OCI-LY1 (cell line): Measurements from ENCODE around the gene SLC1A2.

Experiments used
- H2AFZ ChIP-seq: fragments of 200-600 bp; sonication (generic), shearing (Covaris generic); 2 replicates; pipeline ENCODE4 v1.6.0; 2014; ENCODE audit warnings: antibody characterized with exemption, mild to moderate bottlenecking, low read length
- H3F3A ChIP-seq: fragments of 200-600 bp; sonication (generic), shearing (Covaris generic); 2 replicates; pipeline ENCODE4 v1.6.0; 2014; ENCODE audit warnings: mild to moderate bottlenecking, antibody characterized with exemption, low read length, moderate library complexity; ENCODE audit not compliant: insufficient read depth
- H3K27ac ChIP-seq: fragments of 200-600 bp; sonication (generic); 2 replicates; pipeline ENCODE4 v1.5.1; 2014; ENCODE audit warnings: low read length, mixed run types, mild to moderate bottlenecking, low read depth; ENCODE audit not compliant: poor library complexity, severe bottlenecking
- H3K27me3 ChIP-seq: fragments of 200-600 bp; sonication (generic); 2 replicates; pipeline ENCODE4 v1.6.0; 2014; ENCODE audit warnings: antibody characterized with exemption, mild to moderate bottlenecking, low read length, moderate library complexity; ENCODE audit not compliant: insufficient read depth
- H3K36me3 ChIP-seq: fragments of 200-600 bp; sonication (generic); 2 replicates; pipeline ENCODE4 v1.6.1; 2014; ENCODE audit warnings: mild to moderate bottlenecking, antibody characterized with exemption, low read length, moderate library complexity, mixed read lengths; ENCODE audit not compliant: insufficient read depth
- H3K4me1 ChIP-seq: fragments of 200-600 bp; sonication (generic); 2 replicates; pipeline ENCODE4 v1.5.1; 2014; ENCODE audit warnings: mild to moderate bottlenecking, low read length, moderate library complexity; ENCODE audit not compliant: insufficient read depth, severe bottlenecking
- H3K4me2 ChIP-seq: fragments of 200-600 bp; sonication (generic), shearing (Covaris generic); 2 replicates; pipeline ENCODE4 v1.6.1; 2014; ENCODE audit warnings: low read length
- H3K4me3 ChIP-seq: fragments of 200-600 bp; sonication (generic); 2 replicates; pipeline ENCODE4 v1.5.1; 2014; ENCODE audit warnings: low read length, low read depth, mild to moderate bottlenecking, mixed read lengths; ENCODE audit not compliant: poor library complexity, severe bottlenecking
- H3K79me2 ChIP-seq: fragments of 200-600 bp; shearing (Covaris generic); 2 replicates; pipeline ENCODE4 v1.6.1; 2016; ENCODE audit warnings: mixed run types, low read length, mixed read lengths; ENCODE audit not compliant: insufficient read depth
- H3K9ac ChIP-seq: fragments of 200-600 bp; sonication (generic), shearing (Covaris generic); 2 replicates; pipeline ENCODE4 v1.6.1; 2014; ENCODE audit warnings: mild to moderate bottlenecking, low read length, mixed read lengths
- H3K9me2 ChIP-seq: fragments of 200-600 bp; sonication (generic), shearing (Covaris generic); 2 replicates; pipeline ENCODE4 v1.6.1; 2014; ENCODE audit warnings: low read depth, mild to moderate bottlenecking, low read length, mixed read lengths
- H3K9me3 ChIP-seq: fragments of 200-600 bp; shearing (Covaris generic); 2 replicates; pipeline ENCODE4 v1.6.1; 2014; ENCODE audit warnings: low read length, mixed read lengths
- H4K20me1 ChIP-seq: fragments of 200-600 bp; sonication (generic), shearing (Covaris generic); 2 replicates; pipeline ENCODE4 v1.6.0; 2016; ENCODE audit warnings: mild to moderate bottlenecking, low read length; ENCODE audit not compliant: insufficient read depth
- CTCF ChIP-seq: fragments of 200-600 bp; sonication (generic), shearing (Covaris generic); IDR thresholded peaks from 2 replicates; pipeline ENCODE4 v1.5.1; 2017; ENCODE audit warnings: mild to moderate bottlenecking, antibody characterized with exemption, low read length, moderate library complexity, mixed read lengths
- EZH2 ChIP-seq: fragments of 200-600 bp; sonication (generic), shearing (Covaris generic); IDR thresholded peaks from 2 replicates; pipeline ENCODE4 v1.8.0; 2017; ENCODE audit warnings: borderline replicate concordance, mixed run types, mild to moderate bottlenecking, antibody characterized with exemption, low read length, moderate library complexity, mixed read lengths

The SLC1A2 gene

GRCh38 chr11:35463331-35463751 is 44.0 kb upstream of the SLC1A2 start:
- H3K27me3 ChIP-seq = no peaks in the 10 kb centered on the region
- no peak overlapping the region for H3K4me2 ChIP-seq
- no peaks in the 10 kb centered on the region for H3K9me2 ChIP-seq
- H3K4me3 ChIP-seq = no peak overlapping the region
- H4K20me1 ChIP-seq = no peaks in the 10 kb centered on the region
- no peak overlapping the region for H3K9ac ChIP-seq
- no peaks in the 10 kb centered on the region for H3F3A ChIP-seq
- no peak for TF ChIP-seq CTCF
- TF ChIP-seq EZH2 = no peak
- no peaks in the 10 kb centered on the region for H3K36me3 ChIP-seq
- no peaks in the 10 kb centered on the region for H3K9me3 ChIP-seq
- H3K27ac ChIP-seq = no peak overlapping the region
- H3K79me2 ChIP-seq = no peaks in the 10 kb centered on the region
- no peaks in the 10 kb centered on the region for H3K4me1 ChIP-seq
- no peak overlapping the region for H2AFZ ChIP-seq

- no peak overlapping the region for H3K4me2 ChIP-seq
- no peak overlapping the region for H3K27ac ChIP-seq
- H3K4me3 ChIP-seq = no peak overlapping the region
- no peaks in the 10 kb centered on the region for H3F3A ChIP-seq
- no peaks in the 10 kb centered on the region for H3K9me3 ChIP-seq
- no peaks in the 10 kb centered on the region for H3K79me2 ChIP-seq
- no peaks in the 10 kb centered on the region for H3K4me1 ChIP-seq
- no peaks in the 10 kb centered on the region for H4K20me1 ChIP-seq
- TF ChIP-seq EZH2 (no peak), CTCF (no peak)
- no peak overlapping the region for H3K9ac ChIP-seq
- no peak overlapping the region for H2AFZ ChIP-seq
- no peaks in the 10 kb centered on the region for H3K9me2 ChIP-seq
- H3K27me3 ChIP-seq = no peaks in the 10 kb centered on the region
- no peaks in the 10 kb centered on the region for H3K36me3 ChIP-seq
Observed at GRCh38 chr11:35461917-35462538, 42.7 kb upstream of the SLC1A2 start.

- no peaks in the 10 kb centered on the region for H3K27me3 ChIP-seq
- H3K4me2 ChIP-seq = no peak overlapping the region
- no peaks in the 10 kb centered on the region for H3F3A ChIP-seq
- H3K4me1 ChIP-seq = no peaks in the 10 kb centered on the region
- H3K79me2 ChIP-seq = no peaks in the 10 kb centered on the region
- H3K9ac ChIP-seq = no peak overlapping the region
- TF ChIP-seq EZH2 = no peak
- no peak for TF ChIP-seq CTCF
- no peaks in the 10 kb centered on the region for H3K9me2 ChIP-seq
- no peak overlapping the region for H2AFZ ChIP-seq
- no peaks in the 10 kb centered on the region for H3K36me3 ChIP-seq
- H3K4me3 ChIP-seq = no peak overlapping the region
- no peaks in the 10 kb centered on the region for H3K9me3 ChIP-seq
- H3K27ac ChIP-seq = no peak overlapping the region
- no peaks in the 10 kb centered on the region for H4K20me1 ChIP-seq
Observed at GRCh38 chr11:35459489-35459888, 40.1 kb upstream of the SLC1A2 start.
